Measurements from ENCODE around the gene VMA21. TPM values are rescaled to one million over a fixed set of nuclear protein-coding genes. Genes with fewer than 3 reads are reported as not detected.

Gene VMA21
- total and polyA plus RNA-seq, 2 donors (not counting 1 experiment from before 2014, with no cell fraction given) = 31.7 to 39.3 TPM

DNA sequence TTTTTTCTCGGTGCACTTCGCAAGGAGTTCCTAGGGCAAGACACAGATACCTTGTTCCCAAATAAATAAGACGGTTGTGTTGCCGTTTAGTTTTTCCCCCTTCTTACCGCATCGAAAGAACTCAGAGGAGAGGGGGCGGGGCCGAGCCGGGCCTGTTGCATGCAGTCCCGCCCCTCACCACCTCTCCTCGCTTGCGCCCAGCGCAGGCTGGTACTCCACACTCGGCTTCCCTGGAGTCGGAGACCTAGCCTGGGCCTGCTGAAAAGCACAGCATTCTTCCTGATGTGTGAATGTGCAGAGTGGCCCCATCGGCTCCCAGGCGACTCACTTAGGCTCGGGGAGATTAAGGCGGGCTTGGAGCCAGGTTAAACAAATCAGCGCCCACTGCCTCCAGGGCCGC is 26.1 kb upstream of the VMA21 start:
- Histone ChIP-seq H3K9ac (ENCODE audit: insufficient read depth, low read length) (no peak overlapping the region), H3K4me2 (ENCODE audit: extremely low read depth, insufficient read depth, low read length) (no peak overlapping the region), H4K20me1 (ENCODE audit: control insufficient read depth, extremely low read depth, insufficient read depth, low read length) (no peaks in the 10 kb centered on the region), H3K79me2 (ENCODE audit: control insufficient read depth, insufficient read depth, low read length) (no peaks in the 10 kb centered on the region), H3K36me3 (ENCODE audit: control insufficient read depth, insufficient read depth, low read length) (no peaks in the 10 kb centered on the region), H2AFZ (ENCODE audit: low read length) (no peak overlapping the region), H3K4me3 (replicated peaks in 1 of 4; ENCODE audit: control extremely low read depth in 1 of 4, insufficient read depth in 1 of 4, low read depth in 3 of 4, low read length in 4 of 4) (no peak overlapping the region), H3K27me3 (ENCODE audit: control insufficient read depth, insufficient read depth, low read length) (no peaks in the 10 kb centered on the region), H3K4me1 (ENCODE audit: control insufficient read depth, extremely low read depth, insufficient read depth, low read length) (no peaks in the 10 kb centered on the region), H3K9me3 (ENCODE audit: control insufficient read depth, insufficient read depth, low read depth, low read length) (no peaks in the 10 kb centered on the region), H3K27ac (ENCODE audit: insufficient read depth, low read length) (no peak overlapping the region)
- no peak for TF ChIP-seq EZH2 (IDR thresholded peaks at IDR 0.05; ENCODE audit: low read length, missing control alignments)
- TF ChIP-seq, protein P1, sequence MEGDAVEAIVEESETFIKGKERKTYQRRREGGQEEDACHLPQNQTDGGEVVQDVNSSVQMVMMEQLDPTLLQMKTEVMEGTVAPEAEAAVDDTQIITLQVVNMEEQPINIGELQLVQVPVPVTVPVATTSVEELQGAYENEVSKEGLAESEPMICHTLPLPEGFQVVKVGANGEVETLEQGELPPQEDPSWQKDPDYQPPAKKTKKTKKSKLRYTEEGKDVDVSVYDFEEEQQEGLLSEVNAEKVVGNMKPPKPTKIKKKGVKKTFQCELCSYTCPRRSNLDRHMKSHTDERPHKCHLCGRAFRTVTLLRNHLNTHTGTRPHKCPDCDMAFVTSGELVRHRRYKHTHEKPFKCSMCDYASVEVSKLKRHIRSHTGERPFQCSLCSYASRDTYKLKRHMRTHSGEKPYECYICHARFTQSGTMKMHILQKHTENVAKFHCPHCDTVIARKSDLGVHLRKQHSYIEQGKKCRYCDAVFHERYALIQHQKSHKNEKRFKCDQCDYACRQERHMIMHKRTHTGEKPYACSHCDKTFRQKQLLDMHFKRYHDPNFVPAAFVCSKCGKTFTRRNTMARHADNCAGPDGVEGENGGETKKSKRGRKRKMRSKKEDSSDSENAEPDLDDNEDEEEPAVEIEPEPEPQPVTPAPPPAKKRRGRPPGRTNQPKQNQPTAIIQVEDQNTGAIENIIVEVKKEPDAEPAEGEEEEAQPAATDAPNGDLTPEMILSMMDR (conservative IDR thresholded peaks at IDR 0.05 in 1 of 2, IDR thresholded peaks at IDR 0.05 in 1 of 2; ENCODE audit: low read depth in 1 of 2, low read length in 2 of 2) = no peak
- no peak for DNase-seq (ENCODE audit: low read depth in 2 of 2)

DNA sequence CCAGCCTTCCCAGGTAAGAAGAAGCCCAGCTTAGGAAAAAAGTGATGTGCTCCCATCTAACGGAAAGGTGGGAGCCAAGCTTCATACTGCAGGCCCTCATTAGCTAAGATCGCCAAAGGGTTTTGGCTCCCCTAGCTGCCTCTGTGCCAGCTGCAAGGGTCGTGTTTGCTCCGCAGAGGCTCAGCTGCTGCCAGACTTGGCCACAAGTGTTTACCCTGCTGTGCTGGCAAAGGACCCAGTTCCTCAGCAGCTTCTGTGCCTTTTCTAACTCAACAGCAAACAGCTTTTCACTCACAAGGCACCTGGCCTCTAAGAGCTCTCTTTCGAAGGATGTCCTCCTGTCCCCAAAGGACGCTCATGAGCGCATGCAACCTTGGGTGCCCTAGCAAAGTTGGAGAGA is 12.2 kb upstream of the VMA21 start:
- Histone ChIP-seq H3K4me1 (ENCODE audit: control insufficient read depth, extremely low read depth, insufficient read depth, low read length) (no peaks in the 10 kb centered on the region), H3K27me3 (ENCODE audit: control insufficient read depth, insufficient read depth, low read length) (no peaks in the 10 kb centered on the region), H3K4me2 (ENCODE audit: extremely low read depth, insufficient read depth, low read length) (no peak overlapping the region)

DNA sequence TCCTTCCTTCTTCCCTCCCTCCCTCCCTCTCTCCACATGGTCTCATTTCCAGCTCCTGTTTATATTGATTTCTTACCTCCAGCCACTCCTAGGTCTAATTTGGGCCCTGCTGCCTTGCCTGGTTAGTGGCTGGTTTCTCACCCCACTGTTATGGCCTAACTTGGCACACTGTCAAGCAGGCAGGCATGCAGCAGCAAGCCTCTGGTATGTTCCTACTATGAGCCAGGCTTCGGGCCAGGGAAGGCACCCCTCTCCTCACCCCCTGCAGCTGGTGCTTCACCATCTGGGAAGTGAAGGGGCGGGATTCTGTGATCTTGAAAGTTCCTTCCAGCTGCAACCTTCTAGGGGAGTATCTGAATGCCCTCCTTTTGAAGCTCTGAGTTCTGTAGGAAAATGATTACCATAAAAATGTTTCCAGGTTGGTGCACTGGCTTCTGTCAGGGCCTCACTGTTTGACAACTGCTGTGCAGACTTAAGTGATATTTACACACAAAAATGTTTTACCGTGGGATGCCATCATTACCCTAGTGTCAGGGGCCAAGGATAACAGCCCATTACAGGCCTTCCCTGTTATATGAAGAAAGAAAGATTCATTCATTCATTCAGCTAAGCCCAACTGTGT is 10.1 kb upstream of the VMA21 start:
- Histone ChIP-seq H2AFZ (ENCODE audit: low read length) (no peak overlapping the region), H3K9me3 (ENCODE audit: control insufficient read depth, insufficient read depth, low read depth, low read length) (no peaks in the 10 kb centered on the region), H3K4me2 (ENCODE audit: extremely low read depth, insufficient read depth, low read length) (no peak overlapping the region), H3K9ac (ENCODE audit: insufficient read depth, low read length) (no peak overlapping the region), H4K20me1 (ENCODE audit: control insufficient read depth, extremely low read depth, insufficient read depth, low read length) (no peaks in the 10 kb centered on the region), H3K4me3 (replicated peaks in 1 of 4; ENCODE audit: control extremely low read depth in 1 of 4, insufficient read depth in 1 of 4, low read depth in 3 of 4, low read length in 4 of 4) (no peak overlapping the region), H3K27ac (ENCODE audit: insufficient read depth, low read length) (no peak overlapping the region), H3K27me3 (ENCODE audit: control insufficient read depth, insufficient read depth, low read length) (no peaks in the 10 kb centered on the region), H3K36me3 (ENCODE audit: control insufficient read depth, insufficient read depth, low read length) (no peaks in the 10 kb centered on the region), H3K4me1 (ENCODE audit: control insufficient read depth, extremely low read depth, insufficient read depth, low read length) (no peaks in the 10 kb centered on the region), H3K79me2 (ENCODE audit: control insufficient read depth, insufficient read depth, low read length) (no peaks in the 10 kb centered on the region)
- TF ChIP-seq EZH2 (IDR thresholded peaks at IDR 0.05; ENCODE audit: low read length, missing control alignments) = no peak
- TF ChIP-seq, protein P1 (conservative IDR thresholded peaks at IDR 0.05 in 1 of 2, IDR thresholded peaks at IDR 0.05 in 1 of 2; ENCODE audit: low read depth in 1 of 2, low read length in 2 of 2) = no peak
- DNase-seq (ENCODE audit: low read depth in 2 of 2) = no peak

More for the DNA sequence above, 12.2 kb upstream of the VMA21 start:
- Histone ChIP-seq H4K20me1 (ENCODE audit: control insufficient read depth, extremely low read depth, insufficient read depth, low read length) (no peaks in the 10 kb centered on the region), H3K79me2 (ENCODE audit: control insufficient read depth, insufficient read depth, low read length) (no peaks in the 10 kb centered on the region), H3K9ac (ENCODE audit: insufficient read depth, low read length) (no peak overlapping the region), H3K36me3 (ENCODE audit: control insufficient read depth, insufficient read depth, low read length) (no peaks in the 10 kb centered on the region), H3K27ac (ENCODE audit: insufficient read depth, low read length) (no peak overlapping the region), H3K4me3 (replicated peaks in 1 of 4; ENCODE audit: control extremely low read depth in 1 of 4, insufficient read depth in 1 of 4, low read depth in 3 of 4, low read length in 4 of 4) (no peak overlapping the region), H3K9me3 (ENCODE audit: control insufficient read depth, insufficient read depth, low read depth, low read length) (no peaks in the 10 kb centered on the region), H2AFZ (ENCODE audit: low read length) (no peak overlapping the region)
- DNase-seq (ENCODE audit: low read depth in 2 of 2) = no peak
- TF ChIP-seq, protein P1 (conservative IDR thresholded peaks at IDR 0.05 in 1 of 2, IDR thresholded peaks at IDR 0.05 in 1 of 2; ENCODE audit: low read depth in 1 of 2, low read length in 2 of 2) = no peak
- no peak for TF ChIP-seq EZH2 (IDR thresholded peaks at IDR 0.05; ENCODE audit: low read length, missing control alignments)

Data from fibroblast of lung (primary cell).